GM21529 (cell line): Measurements from ENCODE around the gene STK39.
"Not testable (repeated sequence)": the region's sequence is repeated elsewhere in the genome, so short reads cannot be mapped to it uniquely, and the experiment has no call there.

ENCODE experiments used
- ATAC-seq: cut with Tn5 transposase; IDR thresholded peaks from one replicate; pipeline ENCODE4 v1.9.1; 2021; ENCODE audit not compliant: unreplicated experiment

The STK39 gene

GRCh38 chr2:168140892-168141291 lies 106.5 kb downstream of the STK39 start:
- ATAC-seq, result no peak

GRCh38 chr2:168139852-168140251 lies 107.5 kb downstream of the STK39 start:
- ATAC-seq, result no peak

- no peak for ATAC-seq
Observed at GRCh38 chr2:168138901-168139300, 108.5 kb downstream of the STK39 start.

- no peak for ATAC-seq
Observed at GRCh38 chr2:168138374-168138773, 109.0 kb downstream of the STK39 start.

GRCh38 chr2:168137510-168138180 lies 109.8 kb downstream of the STK39 start:
- ATAC-seq, result no peak

- ATAC-seq, result peak; percentile 69
Observed at GRCh38 chr2:168136392-168136977, 110.9 kb downstream of the STK39 start.

- ATAC-seq, result no peak
Observed at GRCh38 chr2:168135630-168136029, 111.8 kb downstream of the STK39 start.

GRCh38 chr2:168135121-168135520 lies 112.3 kb downstream of the STK39 start:
- ATAC-seq, result no peak

GRCh38 chr2:168134485-168134884 lies 112.9 kb downstream of the STK39 start:
- no peak for ATAC-seq

GRCh38 chr2:168132389-168132788 lies 115.0 kb downstream of the STK39 start:
- no peak for ATAC-seq

- ATAC-seq, result no peak
Observed at GRCh38 chr2:168130346-168130745, 117.0 kb downstream of the STK39 start.

GRCh38 chr2:168127371-168127770 lies 120.0 kb downstream of the STK39 start:
- ATAC-seq, result no peak

GRCh38 chr2:168122210-168122609 lies 125.2 kb downstream of the STK39 start:
- not testable (repeated sequence) for ATAC-seq

GRCh38 chr2:168120730-168121129 lies 126.7 kb downstream of the STK39 start:
- no peak for ATAC-seq

GRCh38 chr2:168120310-168120709 lies 127.1 kb downstream of the STK39 start:
- no peak for ATAC-seq

GRCh38 chr2:168119515-168120141 lies 127.8 kb downstream of the STK39 start:
- ATAC-seq, result peak; percentile 72

- peak; percentile 60 for ATAC-seq
Observed at GRCh38 chr2:168118733-168119514, 128.5 kb downstream of the STK39 start.

GRCh38 chr2:168116448-168116847 lies 130.9 kb downstream of the STK39 start:
- no peak for ATAC-seq

GRCh38 chr2:168114619-168115018 lies 132.8 kb downstream of the STK39 start:
- ATAC-seq, result no peak

GRCh38 chr2:168114040-168114439 lies 133.4 kb downstream of the STK39 start:
- no peak for ATAC-seq

GRCh38 chr2:168107322-168107721 lies 140.1 kb downstream of the STK39 start:
- no peak for ATAC-seq
